HG03025 (cell line): ENCODE data around the gene ARPC1B.
"Not testable (repeated sequence)": the region's sequence is repeated elsewhere in the genome, so short reads cannot be mapped to it uniquely, and the experiment has no call there.

Experiments
- ATAC-seq: cut with Tn5 transposase; IDR thresholded peaks from one replicate; pipeline ENCODE4 v1.9.1; 2021; ENCODE audit warnings: mild to moderate bottlenecking, moderate library complexity; ENCODE audit not compliant: unreplicated experiment, low FRiP score

ARPC1B gene

GRCh38 chr7:99387239-99387635, 12.7 kb downstream of the ARPC1B start:
- ATAC-seq = not testable (repeated sequence)

- ATAC-seq = no peak
These were observed 13.4 kb downstream of the ARPC1B start for GRCh38 chr7:99387912-99388311.

GRCh38 chr7:99389772-99390171, 15.2 kb downstream of the ARPC1B start:
- ATAC-seq = no peak

- ATAC-seq = no peak
These were observed 16.5 kb downstream of the ARPC1B start for GRCh38 chr7:99390941-99391602.

GRCh38 chr7:99392046-99392445, 17.5 kb downstream of the ARPC1B start:
- no peak for ATAC-seq

GRCh38 chr7:99392659-99393354, 18.3 kb downstream of the ARPC1B start:
- no peak for ATAC-seq

GRCh38 chr7:99393355-99394187, 19.0 kb downstream of the ARPC1B start:
- ATAC-seq = no peak

GRCh38 chr7:99394188-99394502, 19.6 kb downstream of the ARPC1B start:
- ATAC-seq = no peak

- no peak for ATAC-seq
These were observed 21.2 kb downstream of the ARPC1B start for GRCh38 chr7:99395616-99396327.

- no peak for ATAC-seq
These were observed 22.1 kb downstream of the ARPC1B start for GRCh38 chr7:99396418-99397296.

GRCh38 chr7:99397297-99397983, 22.9 kb downstream of the ARPC1B start:
- ATAC-seq = no peak

GRCh38 chr7:99398891-99399445, 24.4 kb downstream of the ARPC1B start:
- no peak for ATAC-seq

GRCh38 chr7:99399597-99399996, 25.1 kb downstream of the ARPC1B start:
- ATAC-seq = no peak

GRCh38 chr7:99402854-99403253, 28.3 kb downstream of the ARPC1B start:
- no peak for ATAC-seq

GRCh38 chr7:99403764-99404163, 29.2 kb downstream of the ARPC1B start:
- no peak for ATAC-seq

GRCh38 chr7:99404235-99404976, 29.9 kb downstream of the ARPC1B start:
- no peak for ATAC-seq

- no peak for ATAC-seq
These were observed 30.4 kb downstream of the ARPC1B start for GRCh38 chr7:99404977-99405320.

- ATAC-seq = no peak
These were observed 32.0 kb downstream of the ARPC1B start for GRCh38 chr7:99406557-99406956.
